GM19328 (cell line): ENCODE measurements around the gene SNX15.
A peak's percentile ranks its signal among the peaks of the same experiment; 100 is the strongest.
"Not testable (repeated sequence)": the region's sequence is repeated elsewhere in the genome, so short reads cannot be mapped to it uniquely, and the experiment has no call there.

Experiments
- ATAC-seq: cut with Tn5 transposase; IDR thresholded peaks from one replicate; pipeline ENCODE4 v1.9.1; 2021; ENCODE audit warnings: mild to moderate bottlenecking, moderate library complexity; ENCODE audit not compliant: unreplicated experiment

Gene SNX15

DNA sequence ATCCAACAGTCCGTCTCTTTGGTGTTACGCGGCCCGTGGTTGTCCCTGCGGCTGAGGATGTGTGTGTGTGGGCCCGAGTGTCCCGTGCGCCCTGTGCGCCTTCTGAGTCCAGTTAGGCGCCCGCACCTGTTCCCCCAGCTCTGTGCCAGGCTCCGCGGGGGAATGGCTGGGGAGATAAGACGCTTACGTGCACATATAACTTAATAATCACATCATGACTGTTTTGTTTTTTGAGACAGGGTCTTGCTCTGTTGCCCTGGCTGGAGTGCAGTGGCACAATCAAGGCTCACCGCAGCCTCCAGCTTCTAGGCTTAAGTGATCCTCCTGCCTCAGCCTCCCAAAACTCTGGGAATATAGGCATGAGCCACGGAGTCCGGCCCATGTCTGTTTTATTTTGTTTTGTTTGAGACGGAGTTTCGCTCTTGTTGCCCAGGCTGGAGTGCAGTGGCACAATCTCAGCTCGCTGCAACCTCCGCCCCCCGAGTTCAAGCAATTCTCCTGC lies 12.5 kb upstream of the SNX15 start:
- ATAC-seq, result no peak

DNA sequence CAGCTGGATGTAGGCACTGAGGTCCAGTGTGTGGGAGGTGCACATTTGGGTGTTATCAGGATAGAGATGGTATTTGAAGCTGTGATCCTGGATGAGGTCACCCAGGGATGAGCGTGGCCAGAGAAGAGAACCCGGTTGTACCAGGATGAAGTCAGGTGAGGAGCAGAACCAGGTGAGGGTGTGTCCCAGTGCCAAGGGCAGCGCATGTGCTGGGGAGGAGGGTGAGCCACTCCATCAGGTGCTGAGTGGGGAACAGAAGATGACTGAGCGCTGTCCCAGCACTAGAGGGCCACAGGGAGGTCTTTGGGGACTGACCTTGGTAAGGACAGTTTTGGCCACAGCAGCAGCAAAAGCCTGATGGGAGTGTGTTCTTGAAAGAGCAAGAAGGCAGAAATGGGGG lies 10.5 kb upstream of the SNX15 start:
- ATAC-seq, result no peak

DNA sequence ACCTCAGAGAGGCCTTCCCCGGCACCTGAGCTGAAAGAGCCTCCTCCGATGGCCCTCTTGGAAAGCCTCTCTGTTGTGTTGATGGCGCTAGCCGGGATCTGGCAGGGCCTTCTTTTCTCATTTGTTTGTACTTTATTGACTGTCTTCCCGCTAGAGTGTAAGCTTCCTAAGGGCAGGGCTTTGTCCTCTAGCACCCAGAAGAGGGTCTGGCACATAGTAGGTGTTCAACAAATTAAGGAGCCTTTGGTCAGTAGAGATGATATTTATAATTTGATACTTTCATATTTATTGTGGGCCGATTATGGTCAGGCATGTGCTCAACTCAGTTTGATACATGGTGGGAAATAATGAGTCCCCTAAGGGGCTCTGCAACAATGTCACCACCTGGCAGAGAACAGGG lies 9.3 kb upstream of the SNX15 start:
- ATAC-seq, result no peak

DNA sequence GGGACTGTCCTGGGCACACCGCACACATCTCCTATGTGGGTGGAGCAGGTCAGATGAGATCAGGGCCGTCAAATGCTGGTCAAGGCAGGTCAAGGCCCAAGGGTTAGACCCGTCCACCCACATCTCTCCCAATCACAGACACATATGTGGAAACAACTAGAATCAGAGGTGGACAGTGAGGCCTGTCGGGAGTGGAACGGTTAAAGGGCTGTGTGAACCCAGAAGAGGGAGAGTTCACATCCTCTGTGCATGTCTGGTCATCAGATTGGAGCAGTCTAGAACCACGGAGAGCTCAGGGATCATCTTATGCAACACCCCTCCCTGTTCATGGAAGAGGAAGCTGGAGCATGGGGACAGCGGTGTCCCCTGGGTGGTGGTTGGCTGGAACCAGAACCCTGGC lies 7.4 kb upstream of the SNX15 start:
- ATAC-seq, result no peak

DNA sequence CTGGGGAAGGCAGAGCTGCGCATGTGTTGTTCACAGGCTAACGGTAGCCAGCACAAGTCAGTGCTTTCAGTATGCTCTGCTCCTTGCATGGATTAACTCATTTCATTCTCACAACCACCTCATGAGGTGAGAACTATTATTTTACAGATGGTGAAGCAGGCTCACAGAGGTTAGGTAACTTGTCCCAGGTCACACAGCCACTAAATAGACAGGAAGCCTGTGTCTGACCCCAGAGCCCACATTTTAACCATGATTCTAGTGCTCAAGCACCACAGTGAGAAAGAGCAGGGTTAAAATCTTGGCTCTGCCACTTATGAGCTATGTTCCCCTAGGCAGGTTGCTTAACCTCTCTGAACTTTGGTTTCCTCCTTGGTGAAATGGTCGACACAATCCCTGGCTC lies 6.2 kb upstream of the SNX15 start:
- ATAC-seq, result no peak

DNA sequence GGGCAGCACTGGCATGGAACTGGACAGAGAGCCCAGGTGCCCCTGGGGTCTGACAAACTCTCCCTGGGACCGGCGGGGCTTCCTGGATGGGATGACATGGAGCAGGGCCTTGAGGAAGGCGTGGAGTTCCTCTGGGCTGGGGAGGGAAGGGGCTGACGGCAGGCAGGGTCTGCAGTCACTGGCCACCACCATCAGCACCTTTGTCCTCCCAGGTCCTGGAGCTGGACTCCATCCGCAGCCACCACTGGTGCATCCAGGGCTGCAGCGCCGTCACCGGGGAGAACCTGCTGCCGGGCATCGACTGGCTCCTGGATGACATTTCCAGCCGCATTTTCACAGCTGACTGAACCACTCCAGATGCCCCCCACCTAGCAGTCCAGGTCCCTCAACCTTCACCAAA lies 5.7 kb upstream of the SNX15 start:
- ATAC-seq, result no peak

DNA sequence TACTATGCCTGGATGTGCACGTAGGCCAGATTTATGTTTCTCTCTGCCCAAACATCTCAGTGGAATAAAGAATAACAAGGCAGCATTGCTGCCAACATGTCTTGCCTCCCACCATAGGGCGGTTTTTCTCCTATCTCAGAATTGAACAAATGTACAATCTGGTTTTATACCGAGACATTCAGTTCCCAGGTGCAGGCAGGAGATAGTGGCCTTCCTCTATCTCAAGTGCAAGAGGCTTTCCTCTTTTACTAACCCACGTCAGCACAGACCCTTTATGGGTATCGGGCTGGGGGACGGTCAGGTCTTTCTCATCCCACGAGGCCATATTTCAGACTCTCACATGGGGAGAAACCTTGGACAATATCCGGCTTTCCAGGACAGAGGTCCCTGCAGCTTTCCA lies 3.7 kb upstream of the SNX15 start:
- not testable (repeated sequence) for ATAC-seq

DNA sequence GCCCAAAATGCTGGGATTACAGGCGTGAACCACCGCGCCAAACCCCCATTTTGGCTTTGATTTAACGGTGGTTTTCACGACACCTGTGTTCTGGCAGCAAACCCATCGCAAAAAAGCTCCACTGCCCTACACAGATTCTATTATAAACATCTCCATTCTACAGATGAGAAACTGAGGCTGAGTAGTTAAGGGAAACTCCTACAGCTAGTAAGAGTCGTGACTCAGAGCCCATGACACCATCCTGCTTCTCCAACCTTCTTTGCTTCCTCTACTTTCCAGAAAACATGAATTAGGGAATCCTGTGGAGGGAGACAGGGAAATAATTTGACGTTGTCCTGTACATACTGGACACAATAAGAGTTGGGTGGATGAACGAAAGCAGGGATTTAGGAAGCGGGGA lies 429 bp upstream of the SNX15 start:
- no peak for ATAC-seq

DNA sequence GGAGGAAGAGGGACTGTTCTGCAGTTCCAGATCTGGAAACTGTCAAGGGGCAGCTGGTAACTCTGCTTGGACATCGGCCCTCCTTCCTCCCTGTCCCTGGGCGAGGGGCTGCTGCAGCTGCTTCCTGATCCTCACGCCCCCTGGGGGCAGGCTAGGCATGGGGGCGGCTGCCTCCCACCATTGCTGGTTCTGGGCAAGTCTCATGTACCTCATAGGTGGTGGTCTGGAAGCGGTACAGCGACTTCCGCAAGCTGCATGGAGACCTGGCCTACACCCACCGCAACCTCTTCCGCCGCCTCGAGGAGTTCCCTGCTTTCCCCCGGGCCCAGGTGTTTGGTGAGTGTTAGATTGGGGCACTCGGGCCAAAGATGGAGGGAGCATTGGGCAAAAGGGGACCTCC lies 5.0 kb downstream of the SNX15 start:
- no peak for ATAC-seq

DNA sequence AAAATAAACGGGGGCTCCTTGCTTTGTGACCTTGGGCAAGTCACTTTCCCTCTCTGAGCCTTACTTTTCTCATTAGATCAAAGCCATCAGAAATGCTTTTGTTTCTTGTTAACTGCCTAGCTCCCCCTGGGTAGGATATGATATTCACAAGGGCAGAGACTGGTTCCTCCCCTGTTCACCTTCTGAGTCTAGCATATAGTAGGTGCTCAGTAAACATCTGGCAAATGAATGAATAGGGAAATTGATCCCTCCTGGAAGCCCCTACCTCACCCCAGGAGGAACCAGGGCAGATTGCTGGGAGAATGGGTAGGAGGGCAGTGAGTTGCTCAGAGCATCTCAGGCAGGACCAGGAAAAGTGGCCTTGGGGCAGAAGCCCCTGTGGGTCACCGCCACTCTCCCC lies 7.2 kb downstream of the SNX15 start:
- ATAC-seq, result no peak

DNA sequence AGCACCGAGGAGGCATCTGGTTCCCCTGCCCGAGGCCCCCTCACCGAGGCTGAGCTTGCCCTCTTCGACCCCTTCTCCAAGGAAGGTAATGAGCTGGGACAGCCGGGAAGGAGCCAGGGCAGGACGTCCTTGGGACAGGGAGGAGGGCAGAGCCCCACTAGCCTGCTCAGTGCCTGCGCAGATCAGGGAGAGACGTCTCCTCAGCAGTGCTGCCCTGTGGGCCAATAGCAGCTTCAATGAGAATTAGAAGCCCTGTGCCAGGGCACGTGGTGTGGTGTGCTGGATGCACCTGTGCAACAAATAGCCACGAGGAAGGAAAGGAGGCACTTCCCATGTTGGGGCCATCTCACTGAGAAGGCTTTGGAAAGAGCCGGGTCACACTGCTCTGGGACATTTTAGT lies 8.3 kb downstream of the SNX15 start:
- no peak for ATAC-seq

DNA sequence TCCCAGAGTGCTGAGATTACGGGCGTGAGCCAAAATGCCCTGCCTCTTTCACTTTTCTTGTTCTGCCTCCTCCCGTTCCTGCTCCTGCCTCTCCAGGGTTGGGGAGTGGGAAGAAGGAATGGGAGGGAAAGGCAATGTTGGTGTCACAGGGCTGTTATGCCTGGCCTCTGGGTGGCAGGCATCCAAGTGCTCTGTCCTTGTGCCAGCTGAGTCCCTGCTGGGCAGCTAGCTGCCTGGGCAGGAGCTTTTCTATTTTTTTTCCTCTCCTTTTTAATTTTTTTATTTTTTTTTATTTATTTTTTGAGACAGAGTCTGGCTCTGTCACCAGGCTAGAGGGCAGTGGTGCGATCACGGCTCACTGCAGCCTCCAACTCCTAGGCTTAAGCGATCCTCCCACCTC lies 9.7 kb downstream of the SNX15 start:
- no peak for ATAC-seq

DNA sequence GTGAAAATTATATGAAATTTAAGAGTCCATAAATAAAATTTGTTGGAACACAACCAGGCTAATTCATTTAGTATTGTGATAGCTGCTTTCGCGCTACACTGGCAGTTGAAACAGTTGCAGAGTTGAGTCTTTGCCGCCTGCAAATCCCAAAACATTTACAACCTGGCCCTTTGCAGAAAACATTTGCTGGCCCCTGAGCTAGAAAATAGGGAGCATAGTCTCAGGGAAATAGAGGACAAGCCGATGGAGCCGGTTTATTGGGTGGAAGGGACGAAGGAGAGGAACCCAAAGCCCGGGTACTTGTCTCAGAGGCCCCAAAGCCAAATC lies 13.2 kb downstream of the SNX15 start:
- ATAC-seq, result no peak

DNA sequence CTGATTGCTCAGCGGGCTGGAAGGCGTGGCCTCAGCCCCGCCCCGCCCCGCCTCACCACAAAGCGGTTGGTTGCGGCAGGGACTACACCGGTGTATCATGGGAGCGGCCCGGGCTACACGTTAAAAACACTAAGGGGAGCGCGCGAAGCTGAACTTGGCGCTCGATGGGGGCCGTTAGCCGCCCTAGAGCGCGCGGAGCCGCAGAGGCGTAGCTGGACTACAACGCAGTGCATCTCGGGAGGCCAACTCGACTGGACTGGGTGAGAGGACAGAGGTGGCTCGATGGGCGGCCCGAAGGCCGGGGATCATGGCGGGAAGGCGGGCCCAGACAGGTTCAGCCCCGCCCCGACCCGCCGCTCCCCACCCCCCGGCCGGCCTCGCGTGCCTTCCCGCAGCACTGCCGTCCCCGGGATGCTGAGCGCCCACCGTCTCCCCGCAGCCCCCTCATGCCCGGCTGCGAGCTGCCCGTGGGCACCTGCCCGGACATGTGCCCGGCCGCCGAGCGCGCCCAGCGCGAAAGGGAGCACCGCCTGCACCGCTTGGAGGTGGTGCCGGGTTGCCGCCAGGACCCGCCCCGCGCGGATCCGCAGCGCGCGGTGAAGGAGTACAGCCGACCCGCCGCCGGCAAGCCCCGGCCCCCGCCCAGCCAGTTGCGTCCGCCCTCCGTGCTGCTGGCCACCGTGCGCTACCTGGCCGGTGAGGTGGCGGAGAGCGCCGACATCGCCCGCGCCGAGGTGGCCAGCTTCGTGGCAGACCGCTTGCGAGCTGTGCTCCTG lies 13.8 kb downstream of the SNX15 start, which contains the start of gene SAC3D1:
Gene SAC3D1 (plus strand): TSS at position 364 of the 776 bp plus-strand sequence. CDS start 83 bp downstream, at position 447.
- peak; percentile 79 for ATAC-seq

DNA sequence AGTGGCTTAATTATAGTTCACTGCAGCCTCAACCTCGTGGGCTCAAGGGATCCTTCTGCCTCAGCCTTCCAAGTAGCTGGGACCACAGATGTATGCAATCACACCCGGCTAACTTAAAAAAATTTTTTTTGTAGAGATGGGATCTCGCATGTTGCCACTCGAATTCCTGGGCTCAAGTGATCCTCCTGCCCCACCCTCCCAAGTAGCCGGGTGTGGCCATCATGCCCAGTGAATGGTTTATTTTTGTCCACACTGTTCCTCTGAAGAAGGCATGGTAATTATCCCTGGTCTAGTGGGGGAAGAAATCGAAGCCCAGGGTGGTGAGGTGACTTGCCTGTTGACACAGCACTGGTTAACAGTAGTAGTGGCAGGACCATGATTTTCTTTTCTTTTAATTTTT lies 15.7 kb downstream of the SNX15 start:
- no peak for ATAC-seq

DNA sequence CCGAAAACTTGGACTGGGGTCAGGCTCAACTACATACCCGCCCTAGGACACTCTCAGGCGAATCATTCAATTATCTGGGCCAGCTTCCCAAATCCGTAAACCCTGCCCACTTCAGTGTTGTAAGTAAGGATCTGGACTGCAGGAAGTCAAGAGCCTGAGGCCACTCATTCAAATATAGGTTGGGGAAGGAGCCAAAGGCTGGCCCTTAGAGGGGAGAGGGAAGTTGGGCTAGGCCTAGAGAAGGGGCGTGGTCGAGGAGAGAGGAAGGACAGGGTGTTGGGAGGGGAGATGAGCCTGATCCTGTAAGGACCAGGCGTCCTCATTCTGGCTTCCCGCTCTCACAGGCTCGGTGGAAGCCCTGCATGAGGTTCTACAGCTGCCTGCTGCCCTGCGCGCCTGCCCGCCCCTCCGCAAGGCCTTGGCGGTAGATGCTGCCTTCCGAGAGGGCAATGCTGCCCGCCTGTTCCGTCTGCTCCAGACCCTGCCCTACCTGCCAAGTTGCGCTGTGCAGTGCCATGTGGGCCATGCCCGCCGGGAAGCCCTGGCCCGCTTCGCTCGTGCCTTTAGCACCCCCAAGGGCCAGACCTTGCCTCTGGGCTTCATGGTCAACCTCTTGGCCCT lies 16.8 kb downstream of the SNX15 start:
- ATAC-seq, result no peak

DNA sequence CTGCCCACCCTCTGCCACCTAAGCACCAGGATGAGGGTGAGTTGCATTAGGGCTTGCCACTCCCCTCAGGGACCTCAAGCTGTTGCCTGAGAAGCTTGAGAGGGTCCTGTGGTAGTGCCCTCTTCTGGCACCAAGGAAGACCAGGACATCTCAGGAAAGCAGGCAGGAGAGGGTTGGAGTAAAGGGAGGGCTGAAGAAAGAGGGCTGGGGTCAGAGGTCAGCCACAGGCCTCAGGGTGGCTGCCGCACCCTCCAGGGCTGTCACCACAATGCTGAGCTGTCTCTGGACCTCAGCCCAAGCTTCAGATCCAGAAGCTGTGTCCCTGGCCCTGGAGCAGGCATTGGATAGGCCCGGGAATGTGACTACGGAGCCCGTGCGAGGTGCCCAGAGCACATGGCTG lies 17.8 kb downstream of the SNX15 start:
- no peak for ATAC-seq

DNA sequence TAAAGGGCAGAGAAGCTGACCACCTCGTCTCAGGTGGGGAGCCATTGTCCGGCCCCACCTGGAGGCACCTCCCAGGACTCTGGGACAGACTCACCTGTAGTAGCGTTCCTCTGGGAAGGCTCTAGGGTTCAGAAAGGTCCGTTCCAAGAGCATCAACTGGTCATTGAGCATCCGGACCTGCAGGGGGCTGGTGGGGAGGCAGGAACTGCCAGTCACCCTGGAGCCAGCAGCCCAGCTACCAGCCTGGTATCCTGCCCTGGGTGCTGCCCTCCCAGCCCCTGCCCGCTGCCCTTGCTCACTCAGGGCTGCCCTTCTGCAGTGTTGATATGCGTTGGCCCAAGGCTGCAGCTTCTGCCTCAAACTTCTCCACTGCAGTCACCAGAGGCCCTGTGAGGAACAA lies 18.5 kb downstream of the SNX15 start:
- ATAC-seq, result no peak

DNA sequence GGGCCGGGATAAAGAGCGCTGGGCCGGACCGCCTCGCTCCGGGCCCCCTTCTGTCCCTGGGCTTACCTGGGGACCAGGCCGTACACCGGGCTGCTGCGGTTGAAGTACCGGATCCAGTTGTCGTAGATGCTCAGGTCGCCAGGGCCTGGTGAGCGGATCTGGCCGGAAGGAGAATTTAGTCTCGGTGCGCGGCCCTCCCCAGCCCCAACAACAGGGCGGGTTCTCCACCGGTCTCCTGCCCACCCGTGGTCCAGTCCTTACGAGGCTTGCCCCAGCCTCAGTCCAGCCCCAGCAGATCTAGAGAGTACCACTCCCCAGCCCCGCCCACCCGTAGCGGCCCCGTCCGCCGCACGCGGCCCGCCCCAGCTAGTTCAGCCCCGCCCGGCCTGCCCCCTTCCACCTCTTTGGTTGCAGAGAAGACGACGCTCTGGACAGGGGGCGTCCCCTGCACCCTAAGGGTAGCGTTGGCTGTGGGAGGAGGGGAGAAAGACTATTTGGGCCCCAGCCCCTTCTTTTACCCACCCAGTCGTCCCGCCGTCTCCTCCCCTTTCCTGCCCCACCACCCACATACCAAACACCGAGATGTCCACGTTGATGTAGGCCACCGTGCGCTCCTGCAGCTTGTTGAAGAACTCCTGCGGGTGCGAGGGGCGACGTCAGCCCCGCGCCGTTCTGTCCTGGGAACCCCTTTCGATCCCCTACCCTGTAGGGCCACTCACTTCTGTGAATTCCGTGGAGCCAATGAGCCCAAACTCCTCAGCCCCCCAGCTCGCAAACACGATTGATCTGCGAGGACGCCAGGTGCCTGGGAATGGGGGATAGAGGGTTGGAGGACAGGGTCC lies 20.6 kb downstream of the SNX15 start:
- ATAC-seq, result no peak

DNA sequence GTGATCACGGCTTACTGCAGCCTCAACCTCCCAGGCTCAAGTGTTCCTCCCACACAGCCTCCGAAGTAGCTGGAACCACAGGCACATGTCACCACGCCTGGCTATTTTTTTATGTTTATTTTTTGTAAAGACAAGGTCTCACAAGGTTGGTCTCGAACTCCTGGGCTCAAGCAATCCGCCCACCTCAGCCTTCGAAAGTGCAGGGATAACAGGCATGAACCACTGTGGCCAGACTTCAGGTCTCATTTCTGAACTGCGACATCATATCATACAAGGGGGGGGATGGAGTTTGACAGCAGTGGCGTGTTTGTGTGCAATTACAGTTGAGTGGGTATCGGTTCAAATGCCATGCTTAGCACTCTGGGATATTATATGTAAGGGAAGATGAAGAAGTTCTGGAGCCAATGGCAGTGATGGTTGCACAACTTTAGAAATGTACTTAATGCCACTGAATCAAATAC lies 24.2 kb downstream of the SNX15 start:
- ATAC-seq, result no peak

DNA sequence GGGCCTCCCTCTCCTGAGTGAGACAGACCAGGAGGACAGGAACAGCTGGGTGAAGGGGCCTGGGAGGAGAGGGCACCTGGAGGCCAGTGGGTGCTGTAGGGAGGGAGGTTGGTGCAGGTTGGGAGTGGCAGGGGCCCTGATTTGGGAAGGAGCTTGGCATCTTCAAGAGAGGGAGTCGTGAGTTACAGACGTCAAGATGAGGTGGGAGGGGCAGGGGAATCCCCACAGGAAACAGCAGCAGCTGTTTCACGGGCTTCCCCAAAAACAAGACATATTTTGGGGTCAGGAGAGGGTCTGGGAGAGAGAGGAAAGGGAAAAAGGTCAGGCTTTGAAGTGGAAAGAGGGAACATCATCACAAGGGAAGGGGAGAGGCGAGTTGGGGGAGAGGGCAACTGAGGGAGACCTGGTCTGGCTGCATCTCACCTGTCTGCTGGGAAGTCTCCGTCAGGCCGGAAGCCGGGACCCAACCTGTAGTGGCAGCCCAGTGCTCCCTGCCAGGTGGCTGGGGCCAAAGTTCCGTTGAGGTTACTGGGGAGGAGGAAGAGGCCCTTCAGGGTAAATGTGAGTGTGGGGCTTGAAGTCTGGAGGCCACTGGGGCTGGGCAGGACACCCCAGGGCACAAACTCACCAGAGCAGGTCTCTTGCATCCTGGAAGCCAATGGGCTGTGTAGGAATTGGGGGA lies 26.7 kb downstream of the SNX15 start:
- no peak for ATAC-seq
